H54 (cell line): ENCODE results near the gene ADAT2.

ENCODE experiments used
- DNase-seq: peaks from one replicate; pipeline ENCODE4 v3.0.0; 2011; ENCODE audit warnings: low spot score, mixed read lengths; ENCODE audit not compliant: insufficient read length
- FAIRE-seq: peaks from 3 replicates; lab custom pipeline; 2011; peaks lifted over from hg19 to GRCh38; lab: Jason Lieb, UNC
- POLR2A ChIP-seq: IDR thresholded peaks from 2 replicates; pipeline ENCODE4 v1.6.1; 2011; ENCODE audit warnings: low read depth, mild to moderate bottlenecking, low read length

Gene ADAT2

GRCh38 chr6:143419526-143419925 lies 31.0 kb downstream of the ADAT2 start:
- DNase-seq: no peak
- TF ChIP-seq POLR2A: no peak
- FAIRE-seq: no peak

- TF ChIP-seq POLR2A: no peak
- FAIRE-seq: no peak
- DNase-seq: no peak
These were observed 35.7 kb downstream of the ADAT2 start for GRCh38 chr6:143414769-143415168.

GRCh38 chr6:143410859-143411270 lies 39.6 kb downstream of the ADAT2 start:
- no peak for TF ChIP-seq POLR2A
- FAIRE-seq (peak; percentile 41), DNase-seq (no peak)

GRCh38 chr6:143408787-143409162 lies 41.7 kb downstream of the ADAT2 start:
- DNase-seq: no peak
- no peak for FAIRE-seq
- no peak for TF ChIP-seq POLR2A

GRCh38 chr6:143408151-143408786 lies 42.2 kb downstream of the ADAT2 start:
- no peak for FAIRE-seq
- TF ChIP-seq POLR2A: no peak
- DNase-seq: no peak

GRCh38 chr6:143406673-143407072 lies 43.8 kb downstream of the ADAT2 start:
- FAIRE-seq: no peak

GRCh38 chr6:143405373-143406154 lies 44.9 kb downstream of the ADAT2 start:
- FAIRE-seq (no peak), DNase-seq (no peak)
- no peak for TF ChIP-seq POLR2A

More at GRCh38 chr6:143406673-143407072, 43.8 kb downstream of the ADAT2 start:
- no peak for DNase-seq
- TF ChIP-seq POLR2A: no peak

GRCh38 chr6:143402721-143403336 lies 47.7 kb downstream of the ADAT2 start:
- FAIRE-seq (no peak), DNase-seq (no peak)
- TF ChIP-seq POLR2A: no peak

GRCh38 chr6:143401636-143402370 lies 48.7 kb downstream of the ADAT2 start:
- TF ChIP-seq POLR2A: no peak
- no peak for FAIRE-seq
- DNase-seq: no peak

- FAIRE-seq (no peak), DNase-seq (no peak)
- no peak for TF ChIP-seq POLR2A
These were observed 49.4 kb downstream of the ADAT2 start for GRCh38 chr6:143401068-143401446.

GRCh38 chr6:143400258-143401067 lies 50.0 kb downstream of the ADAT2 start:
- DNase-seq (no peak), FAIRE-seq (no peak)
- no peak for TF ChIP-seq POLR2A

- FAIRE-seq (no peak), DNase-seq (no peak)
- TF ChIP-seq POLR2A: no peak
These were observed 50.7 kb downstream of the ADAT2 start for GRCh38 chr6:143399775-143400174.

GRCh38 chr6:143399176-143399575 lies 51.3 kb downstream of the ADAT2 start:
- no peak for DNase-seq
- TF ChIP-seq POLR2A: no peak
- FAIRE-seq: no peak
